HCT116 (cell line): ENCODE measurements around the gene PRSS57. TPM values are rescaled to one million over a fixed set of nuclear protein-coding genes. Genes with fewer than 3 reads are reported as not detected.

Source experiments
- ATAC-seq: fragments of 200-7000 bp; cut with Tn5 transposase; 2 replicates; pipeline ENCODE4 v1.9.1; 2020; ENCODE audit warnings: mild to moderate bottlenecking, moderate library complexity
- BruUV-seq: library from RNA; stranded (reverse); fragments of 400-500 nt; replicated peaks from 2 replicates; lab custom pipeline; 2021; lab: Mats Ljungman, UMichigan
- CTCF ChIA-PET: fragments of 300-600 bp; sonication (Branson Sonifier 250); formaldehyde crosslinking; loops from one replicate; lab custom pipeline; 2021; ENCODE audit warnings: antibody characterized with exemption; lab: Charles Lee
- POLR2A ChIA-PET: fragments of 300-600, 350-600 bp; sonication (Branson Sonifier 250); formaldehyde crosslinking; loops from one replicate; lab custom pipeline; 2021; ENCODE audit warnings: antibody characterized with exemption; lab: Charles Lee
- RAD21 ChIA-PET, 2 experiments: fragments of 300-600 bp; sonication (Branson Sonifier 250); formaldehyde crosslinking; loops; one replicate each; lab custom pipeline; 2023; ENCODE audit warnings: low total read pairs in 2 of 2; ENCODE audit not compliant: uncharacterized antibody in 2 of 2, unreplicated experiment in 2 of 2, low non-redundant PET in 1 of 2; lab: Charles Lee
- DNase-seq: peaks from one replicate; pipeline ENCODE4 v3.0.0-alpha.2; 2010; ENCODE audit warnings: low read depth, low spot score
- H2AFZ ChIP-seq: fragments of 200-600 bp; shearing (Covaris generic), sonication (generic); 2 replicates; pipeline ENCODE4 v1.6.1; 2017; ENCODE audit warnings: low read depth, mixed run types, mixed read lengths, antibody characterized with exemption, low read length; ENCODE audit not compliant: poor library complexity, severe bottlenecking
- H3K27ac ChIP-seq: 2 replicates; pipeline ENCODE4 v1.5.1; 2012; ENCODE audit warnings: low read depth, low read length
- H3K27me3 ChIP-seq: fragments of 200-600 bp; sonication (generic); 2 replicates; pipeline ENCODE4 v1.6.1; 2016; ENCODE audit warnings: mixed run types, low read length, mixed read lengths; ENCODE audit not compliant: insufficient read depth
- H3K36me3 ChIP-seq, 2 experiments: fragments of 200-500 bp in 1 of 2; fragments of 200-600 bp in 1 of 2; sonication (Bioruptor generic) in 1 of 2; sonication (generic) in 1 of 2; 2 replicates each; pipeline versions ENCODE4 v1.5.1 to v1.6.1; 2014 to 2016; ENCODE audit warnings: low read length in 2 of 2, inconsistent platforms in 1 of 2, mixed read lengths in 1 of 2, mixed run types in 1 of 2; ENCODE audit not compliant: insufficient read depth in 2 of 2, control insufficient read depth in 1 of 2
- H3K4me1 ChIP-seq, 2 experiments: fragments of 200-600 bp in 1 of 2; sonication (generic) in 1 of 2; 2 replicates each; pipeline versions ENCODE4 v1.5.1 to v1.6.1; 2012 to 2017; ENCODE audit warnings: low read length in 2 of 2, inconsistent platforms in 1 of 2, mild to moderate bottlenecking in 1 of 2, mixed read lengths in 1 of 2, mixed run types in 1 of 2, moderate library complexity in 1 of 2; ENCODE audit not compliant: insufficient read depth in 2 of 2, control insufficient read depth in 1 of 2
- H3K4me2 ChIP-seq: fragments of 200-600 bp; sonication (generic); 2 replicates; pipeline ENCODE4 v1.6.1; 2017; ENCODE audit warnings: mixed run types, low read length, mixed read lengths
- H3K4me3 ChIP-seq, 2 experiments: fragments of 200-600 bp in 1 of 2; sonication (generic) in 1 of 2; replicated peaks in 1 of 2; 2 replicates each; pipeline ENCODE4 v1.5.1; 2011 to 2016; ENCODE audit warnings: low read length in 2 of 2, control low read depth in 1 of 2, low read depth in 1 of 2, mild to moderate bottlenecking in 1 of 2, mixed read lengths in 1 of 2, mixed run types in 1 of 2
- H3K79me2 ChIP-seq: fragments of 200-600 bp; sonication (generic); 2 replicates; pipeline ENCODE4 v1.6.1; 2017; ENCODE audit warnings: mild to moderate bottlenecking, mixed run types, low read length, moderate library complexity, mixed read lengths; ENCODE audit not compliant: insufficient read depth
- H3K9ac ChIP-seq: fragments of 200-600 bp; sonication (generic); 2 replicates; pipeline ENCODE4 v1.6.1; 2016; ENCODE audit warnings: low read length, mixed read lengths
- H3K9me2 ChIP-seq: fragments of 200-600 bp; sonication (generic), shearing (Covaris generic); 2 replicates; pipeline ENCODE4 v1.6.1; 2017; ENCODE audit warnings: mixed run types, mild to moderate bottlenecking, moderate library complexity; ENCODE audit not compliant: insufficient read depth
- H3K9me3 ChIP-seq, 2 experiments: fragments of 200-500 bp in 1 of 2; fragments of 200-600 bp in 1 of 2; sonication (Bioruptor generic) in 1 of 2; sonication (generic) in 1 of 2; 2 replicates each; pipeline ENCODE4 v1.6.1; 2014 to 2017; ENCODE audit warnings: low read length in 2 of 2, mixed read lengths in 2 of 2, inconsistent platforms in 1 of 2, low read depth in 1 of 2, mild to moderate bottlenecking in 1 of 2, mixed run types in 1 of 2, moderate library complexity in 1 of 2; ENCODE audit not compliant: control insufficient read depth in 1 of 2, insufficient read depth in 1 of 2
- H4K20me1 ChIP-seq: fragments of 200-600 bp; sonication (generic), shearing (Covaris generic); 2 replicates; pipeline ENCODE4 v1.6.1; 2017; ENCODE audit warnings: mixed run types, mild to moderate bottlenecking, moderate library complexity; ENCODE audit not compliant: insufficient read depth
- EGR1 ChIP-seq: IDR thresholded peaks from 2 replicates; pipeline ENCODE4 v1.6.1; 2012; ENCODE audit warnings: low read depth
- EZH2 ChIP-seq: fragments of 200-600 bp; sonication (generic); IDR thresholded peaks from 2 replicates; pipeline ENCODE4 v1.6.1; 2017; ENCODE audit warnings: antibody characterized with exemption, mixed run types
- JUND ChIP-seq: IDR thresholded peaks from 2 replicates; pipeline ENCODE4 v1.6.1; 2012
- POLR2A ChIP-seq: IDR thresholded peaks from 2 replicates; pipeline ENCODE4 v1.7.0; 2011; ENCODE audit warnings: borderline replicate concordance; ENCODE audit not compliant: insufficient read depth, insufficient read length; ENCODE audit errors: extremely low read depth
- SIN3A ChIP-seq: IDR thresholded peaks from 2 replicates; pipeline ENCODE4 v1.6.1; 2012; ENCODE audit warnings: low read depth
- SP1 ChIP-seq: IDR thresholded peaks from 2 replicates; pipeline ENCODE4 v1.6.1; 2012; ENCODE audit warnings: low read depth
- SRF ChIP-seq: IDR thresholded peaks from 2 replicates; pipeline ENCODE4 v1.6.1; 2012; ENCODE audit warnings: low read depth
- ZNF274 ChIP-seq: fragments of 200-500 bp; sonication (Bioruptor generic); IDR thresholded peaks from 2 replicates; pipeline ENCODE4 v1.6.1; 2014; ENCODE audit warnings: mild to moderate bottlenecking, low read depth, low read length, inconsistent platforms
- intact Hi-C: fragments of 100-400 bp; cut with micrococcal nuclease; formaldehyde crosslinking; loops from 2 replicates; pipeline ENCODE4 v1.10.0; 2022
- total RNA-seq: library from RNA; stranded (reverse); gene quantifications from one replicate; pipeline ENCODE4 v1.2.1, GENCODE V29; 2021; ENCODE audit not compliant: unreplicated experiment
- TF ChIP-seq, protein P1 (sequence below): IDR thresholded peaks from 2 replicates; pipeline ENCODE4 v1.6.1; 2012
- TF ChIP-seq, protein P2 (sequence below): IDR thresholded peaks from 2 replicates; pipeline ENCODE4 v1.6.1; 2012; ENCODE audit warnings: low read depth

PRSS57 gene
- total RNA-seq, 1 experiment from 2014 or later = not detected

DNA sequence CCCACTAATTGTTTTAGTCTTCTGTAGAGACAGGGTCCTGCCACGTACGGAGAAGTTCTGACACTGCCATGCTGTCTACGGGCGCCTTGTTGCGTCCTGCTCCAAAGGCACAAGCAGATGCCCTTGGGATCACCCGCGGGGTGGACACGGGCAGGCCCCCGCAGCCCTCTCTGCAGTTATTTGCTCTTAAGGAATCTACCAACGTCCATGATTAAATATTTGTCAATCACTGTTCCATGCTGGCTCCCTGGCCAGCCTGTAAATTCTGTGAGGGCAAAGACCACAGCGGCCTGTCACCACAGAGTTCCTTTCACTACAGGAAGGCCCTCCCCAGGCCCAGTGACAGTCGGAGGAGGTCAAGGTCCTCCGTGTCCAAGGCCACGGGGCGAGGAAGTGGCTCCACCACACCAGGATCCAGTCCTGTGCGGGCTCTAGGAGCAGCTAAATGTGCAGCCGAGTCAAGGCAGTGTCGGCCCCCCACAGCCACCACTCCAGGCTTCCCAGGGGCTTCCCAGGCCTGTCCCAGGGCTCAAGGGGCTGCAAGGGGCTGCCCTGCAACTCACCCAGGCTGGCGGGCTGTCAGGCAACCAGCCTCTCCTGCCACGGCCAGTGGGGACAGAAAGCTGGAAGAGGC lies 34.3 kb downstream of the PRSS57 start:
- Histone ChIP-seq H3K4me3 (peak overlapping the region; percentile 64 to 96), H3K9ac (peak overlapping the region; percentile 98), H2AFZ (no peak overlapping the region), H3K4me1 (peaks cover 18 to 35% of the 10 kb centered on the region in 2 experiments), H3K9me2 (no peaks in the 10 kb centered on the region), H3K36me3 (peaks cover 3 to 21% of the 10 kb centered on the region in 2 experiments; a peak in 2 of 4 replicates), H3K9me3 (no peaks in the 10 kb centered on the region), H3K4me2 (peak overlapping the region; percentile 99), H3K27ac (peak overlapping the region; percentile 99), H4K20me1 (peaks cover 5% of the 10 kb centered on the region; the same call in 1 of the 2 replicates)
- no TSS peak for BruUV-seq
- RAD21 ChIA-PET = no interaction called here
- intact Hi-C loops = no loop called here
- CTCF ChIA-PET = no interaction called here
- no peak for ATAC-seq
- no peak for DNase-seq
- POLR2A ChIA-PET = no interaction called here
- TF ChIP-seq JUND = no peak
- TF ChIP-seq EZH2 = no peak
- TF ChIP-seq, protein P1, sequence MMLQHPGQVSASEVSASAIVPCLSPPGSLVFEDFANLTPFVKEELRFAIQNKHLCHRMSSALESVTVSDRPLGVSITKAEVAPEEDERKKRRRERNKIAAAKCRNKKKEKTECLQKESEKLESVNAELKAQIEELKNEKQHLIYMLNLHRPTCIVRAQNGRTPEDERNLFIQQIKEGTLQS = no peak
- TF ChIP-seq EGR1 = no peak
- no peak for TF ChIP-seq POLR2A
- no peak for TF ChIP-seq ZNF274
- TF ChIP-seq, protein P2, sequence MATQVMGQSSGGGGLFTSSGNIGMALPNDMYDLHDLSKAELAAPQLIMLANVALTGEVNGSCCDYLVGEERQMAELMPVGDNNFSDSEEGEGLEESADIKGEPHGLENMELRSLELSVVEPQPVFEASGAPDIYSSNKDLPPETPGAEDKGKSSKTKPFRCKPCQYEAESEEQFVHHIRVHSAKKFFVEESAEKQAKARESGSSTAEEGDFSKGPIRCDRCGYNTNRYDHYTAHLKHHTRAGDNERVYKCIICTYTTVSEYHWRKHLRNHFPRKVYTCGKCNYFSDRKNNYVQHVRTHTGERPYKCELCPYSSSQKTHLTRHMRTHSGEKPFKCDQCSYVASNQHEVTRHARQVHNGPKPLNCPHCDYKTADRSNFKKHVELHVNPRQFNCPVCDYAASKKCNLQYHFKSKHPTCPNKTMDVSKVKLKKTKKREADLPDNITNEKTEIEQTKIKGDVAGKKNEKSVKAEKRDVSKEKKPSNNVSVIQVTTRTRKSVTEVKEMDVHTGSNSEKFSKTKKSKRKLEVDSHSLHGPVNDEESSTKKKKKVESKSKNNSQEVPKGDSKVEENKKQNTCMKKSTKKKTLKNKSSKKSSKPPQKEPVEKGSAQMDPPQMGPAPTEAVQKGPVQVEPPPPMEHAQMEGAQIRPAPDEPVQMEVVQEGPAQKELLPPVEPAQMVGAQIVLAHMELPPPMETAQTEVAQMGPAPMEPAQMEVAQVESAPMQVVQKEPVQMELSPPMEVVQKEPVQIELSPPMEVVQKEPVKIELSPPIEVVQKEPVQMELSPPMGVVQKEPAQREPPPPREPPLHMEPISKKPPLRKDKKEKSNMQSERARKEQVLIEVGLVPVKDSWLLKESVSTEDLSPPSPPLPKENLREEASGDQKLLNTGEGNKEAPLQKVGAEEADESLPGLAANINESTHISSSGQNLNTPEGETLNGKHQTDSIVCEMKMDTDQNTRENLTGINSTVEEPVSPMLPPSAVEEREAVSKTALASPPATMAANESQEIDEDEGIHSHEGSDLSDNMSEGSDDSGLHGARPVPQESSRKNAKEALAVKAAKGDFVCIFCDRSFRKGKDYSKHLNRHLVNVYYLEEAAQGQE = no peak
- no peak for TF ChIP-seq SIN3A
- no peak for TF ChIP-seq SP1
- TF ChIP-seq SRF = no peak
- TF ChIP-seq, all 23 proteins: peak for 0
- Histone ChIP-seq H3K27me3 (no peaks in the 10 kb centered on the region), H3K79me2 (peaks cover 70% of the 10 kb centered on the region)
